IMR-90 (cell line): Measurements from ENCODE around the gene ACOXL. TPM values are rescaled to one million over a fixed set of nuclear protein-coding genes. Genes with fewer than 3 reads are reported as not detected.

Experiments used
- ATAC-seq: fragments of 200-7000 bp; cut with Tn5 transposase; 2 replicates; pipeline ENCODE4 v1.9.1; 2020; ENCODE audit warnings: low read depth, mild to moderate bottlenecking, moderate library complexity
- BruUV-seq: library from RNA; stranded (reverse); fragments of 400-500 nt; replicated peaks from 2 replicates; lab custom pipeline; 2021; lab: Mats Ljungman, UMichigan
- CTCF ChIA-PET: fragments of 300-600 bp; formaldehyde crosslinking; extraction: SDS; loops from one replicate; lab custom pipeline; 2021; ENCODE audit warnings: antibody characterized with exemption; lab: Yijun Ruan, JAX
- POLR2A ChIA-PET: fragments of 300-600 bp; sonication (Branson Sonifier 250); formaldehyde crosslinking; loops from one replicate; lab custom pipeline; 2022; ENCODE audit warnings: antibody characterized with exemption; ENCODE audit not compliant: unreplicated experiment; lab: Charles Lee
- DNase-seq: peaks from one replicate; pipeline ENCODE4 v3.0.0; 2013
- H2AFZ ChIP-seq: replicated peaks from 2 replicates; pipeline ENCODE3; 2013; ENCODE audit warnings: low read length, mild to moderate bottlenecking; ENCODE audit not compliant: poor library complexity
- H2AK5ac ChIP-seq: 2 replicates; pipeline ENCODE4 v1.6.1; 2013; ENCODE audit warnings: low read depth, low read length, inconsistent platforms
- H2AK9ac ChIP-seq: replicated peaks from 2 replicates; pipeline ENCODE3; 2013; ENCODE audit warnings: mild to moderate bottlenecking, low read depth, low read length, moderate library complexity; ENCODE audit not compliant: poor library complexity
- H2BK120ac ChIP-seq: 2 replicates; pipeline ENCODE4 v1.6.1; 2013; ENCODE audit warnings: low read depth, low read length, inconsistent platforms
- H2BK15ac ChIP-seq: 3 replicates; pipeline ENCODE4 v1.6.1; 2013; ENCODE audit warnings: low read depth, low read length, inconsistent platforms
- H2BK20ac ChIP-seq: 2 replicates; pipeline ENCODE4 v1.6.1; 2013; ENCODE audit warnings: low read depth, mild to moderate bottlenecking, inconsistent platforms, low read length, moderate library complexity
- H2BK5ac ChIP-seq: 2 replicates; pipeline ENCODE4 v1.6.1; 2013; ENCODE audit warnings: mild to moderate bottlenecking, low read depth, low read length, inconsistent platforms; ENCODE audit not compliant: poor library complexity, severe bottlenecking
- H3K14ac ChIP-seq: replicated peaks from 2 replicates; pipeline ENCODE4 v1.6.1; 2013; ENCODE audit warnings: low read depth, low read length, inconsistent platforms
- H3K18ac ChIP-seq: 2 replicates; pipeline ENCODE4 v1.6.1; 2013; ENCODE audit warnings: low read depth, low read length, control low read depth
- H3K23ac ChIP-seq: 2 replicates; pipeline ENCODE4 v1.6.1; 2013; ENCODE audit warnings: low read depth, low read length, inconsistent platforms
- H3K27ac ChIP-seq: 2 replicates; pipeline ENCODE4 v1.5.1; 2013; ENCODE audit warnings: mild to moderate bottlenecking, control low read depth, low read length; ENCODE audit not compliant: insufficient read depth
- H3K27me3 ChIP-seq: 2 replicates; pipeline ENCODE4 v1.6.1; 2013; ENCODE audit warnings: low read length; ENCODE audit not compliant: control insufficient read depth, insufficient read depth
- H3K36me3 ChIP-seq: 2 replicates; pipeline ENCODE4 v1.6.1; 2013; ENCODE audit warnings: low read length, mixed read lengths; ENCODE audit not compliant: control insufficient read depth, insufficient read depth
- H3K4ac ChIP-seq: 2 replicates; pipeline ENCODE4 v1.6.1; 2013; ENCODE audit warnings: low read depth, low read length, inconsistent platforms
- H3K4me1 ChIP-seq: 2 replicates; pipeline ENCODE4 v1.6.1; 2013; ENCODE audit warnings: low read length, mixed read lengths; ENCODE audit not compliant: control insufficient read depth, insufficient read depth
- H3K4me2 ChIP-seq: 2 replicates; pipeline ENCODE4 v1.6.1; 2013; ENCODE audit warnings: low read depth, mild to moderate bottlenecking, control low read depth, low read length, moderate library complexity
- H3K4me3 ChIP-seq: 2 replicates; pipeline ENCODE4 v1.5.1; 2013; ENCODE audit warnings: low read depth, mild to moderate bottlenecking, control low read depth, low read length, moderate library complexity; ENCODE audit not compliant: insufficient read depth
- H3K56ac ChIP-seq: 2 replicates; pipeline ENCODE4 v1.6.1; 2013; ENCODE audit warnings: low read length, inconsistent platforms; ENCODE audit not compliant: insufficient read depth; ENCODE audit errors: extremely low read depth
- H3K79me1 ChIP-seq, 2 experiments: 2 replicates each; pipeline ENCODE4 v1.6.1; 2013; ENCODE audit warnings: low read length in 2 of 2, inconsistent platforms in 1 of 2, low read depth in 1 of 2
- H3K9ac ChIP-seq: 2 replicates; pipeline ENCODE4 v1.6.1; 2013; ENCODE audit warnings: low read depth, low read length, control low read depth
- H3K9me1 ChIP-seq: 2 replicates; pipeline ENCODE4 v1.6.1; 2013; ENCODE audit warnings: low read length, inconsistent platforms; ENCODE audit not compliant: insufficient read depth
- H3K9me3 ChIP-seq: 2 replicates; pipeline ENCODE4 v1.6.1; 2013; ENCODE audit warnings: low read length; ENCODE audit not compliant: control insufficient read depth, insufficient read depth
- H4K20me1 ChIP-seq: 2 replicates; pipeline ENCODE4 v1.6.1; 2013; ENCODE audit warnings: low read length, inconsistent platforms; ENCODE audit not compliant: insufficient read depth
- H4K5ac ChIP-seq: 2 replicates; pipeline ENCODE4 v1.6.1; 2013; ENCODE audit warnings: mild to moderate bottlenecking, low read depth, low read length, control low read depth
- H4K8ac ChIP-seq, 2 experiments: 2 replicates each; pipeline ENCODE4 v1.6.1; 2013; ENCODE audit warnings: low read depth in 2 of 2, low read length in 2 of 2, control low read depth in 1 of 2, inconsistent platforms in 1 of 2
- H4K91ac ChIP-seq: 2 replicates; pipeline ENCODE4 v1.6.1; 2013; ENCODE audit warnings: low read depth, low read length, inconsistent platforms; ENCODE audit not compliant: insufficient read depth
- BHLHE40 ChIP-seq: fragments of 150-350 bp; IDR thresholded peaks from 2 replicates; pipeline ENCODE4 v1.6.1; 2016; ENCODE audit warnings: mild to moderate bottlenecking, low read depth, low read length
- CEBPB ChIP-seq: IDR thresholded peaks from 2 replicates; pipeline ENCODE4 v1.6.1; 2012; ENCODE audit warnings: low read depth, low read length, improper control_type of control experiment
- CHD1 ChIP-seq: IDR thresholded peaks from 2 replicates; pipeline ENCODE4 v1.6.1; 2012; ENCODE audit warnings: low read depth, low read length, improper control_type of control experiment
- ELK1 ChIP-seq: fragments of 150-350 bp; IDR thresholded peaks from 2 replicates; pipeline ENCODE4 v1.6.1; 2016; ENCODE audit warnings: low read depth, mild to moderate bottlenecking, low read length, moderate library complexity, borderline replicate concordance
- FOS ChIP-seq: fragments of 150-350 bp; IDR thresholded peaks from 2 replicates; pipeline ENCODE4 v1.6.1; 2016; ENCODE audit warnings: low read depth, low read length
- MAFK ChIP-seq: IDR thresholded peaks from 2 replicates; pipeline ENCODE4 v1.6.1; 2012; ENCODE audit warnings: low read depth, low read length, improper control_type of control experiment
- MAZ ChIP-seq: IDR thresholded peaks from 2 replicates; pipeline ENCODE4 v1.6.1; 2012; ENCODE audit warnings: low read depth, mild to moderate bottlenecking, low read length, improper control_type of control experiment, moderate library complexity, borderline replicate concordance
- NFE2L2 ChIP-seq: fragments of 150-350 bp; IDR thresholded peaks from 2 replicates; pipeline ENCODE4 v1.6.1; 2016; ENCODE audit warnings: low read depth, mild to moderate bottlenecking, low read length
- POLR2A ChIP-seq: IDR thresholded peaks from 2 replicates; pipeline ENCODE4 v1.6.1; 2012; ENCODE audit warnings: mild to moderate bottlenecking, low read depth, low read length
- RAD21 ChIP-seq: IDR thresholded peaks from 2 replicates; pipeline ENCODE4 v1.6.1; 2012; ENCODE audit warnings: low read length, improper control_type of control experiment
- RCOR1 ChIP-seq: IDR thresholded peaks from 2 replicates; pipeline ENCODE4 v1.6.1; 2012; ENCODE audit warnings: mild to moderate bottlenecking, low read length, improper control_type of control experiment; ENCODE audit not compliant: insufficient replicate concordance
- RFX5 ChIP-seq: IDR thresholded peaks from 2 replicates; pipeline ENCODE4 v1.8.0; 2012; ENCODE audit warnings: low read depth, mild to moderate bottlenecking, low read length, moderate library complexity
- SMC3 ChIP-seq: fragments of 150-350 bp; IDR thresholded peaks from 2 replicates; pipeline ENCODE4 v1.6.1; 2016; ENCODE audit warnings: low read depth, mild to moderate bottlenecking, antibody characterized with exemption, low read length, moderate library complexity
- WGBS, 2 experiments: methylation state at CpG; one replicate each; pipeline versions ENCODE4 v1.1.5 to v1.1.7; 2013; ENCODE audit warnings: missing lambda C conversion rate in 2 of 2; ENCODE audit not compliant: insufficient read length in 1 of 2; ENCODE audit errors: extremely low coverage in 2 of 2; 5-methylcytosine and 5-hydroxymethylcytosine counted together
- dilution Hi-C: fragments of 300-500 bp; cut with HindIII; formaldehyde crosslinking; loops from one replicate; pipeline ENCODE4 v1.14.3; 2018; ENCODE audit warnings: low sequenced_read_pairs; ENCODE audit not compliant: unreplicated experiment
- in situ Hi-C: fragments of 300-500 bp; cut with MboI; formaldehyde crosslinking; loops from 3 replicates; pipeline ENCODE4 v1.14.3; 2019; ENCODE audit warnings: low sequenced_read_pairs, inconsistent platforms, mixed read lengths
- intact Hi-C: fragments of 100-400 bp; cut with micrococcal nuclease; formaldehyde crosslinking; loops from 2 replicates; pipeline ENCODE4 v1.10.0; 2022
- polyA plus RNA-seq, 3 experiments: library from polyadenylated mRNA; depleted of rRNA; stranded (reverse); fragments of >200 nt; gene quantifications; 2 replicates each; pipeline ENCODE4 v1.2.3, GENCODE V29; 2012; ENCODE audit warnings: low replicate concordance in 1 of 3
- total RNA-seq: library from RNA; depleted of rRNA; stranded (reverse); fragments of >200 nt; gene quantifications from 2 replicates; pipeline ENCODE4 v1.2.3, GENCODE V29; 2012
- TF ChIP-seq, protein P1 (sequence below): fragments of 150-350 bp; IDR thresholded peaks from 2 replicates; pipeline ENCODE4 v1.6.1; 2017; ENCODE audit warnings: mild to moderate bottlenecking, antibody characterized with exemption, low read length, low read depth
- TF ChIP-seq, protein P2 (sequence below): conservative IDR thresholded peaks from 2 replicates; pipeline ENCODE4 v1.5.1; 2012; ENCODE audit warnings: mild to moderate bottlenecking, low read depth, low read length, improper control_type of control experiment

ACOXL gene
- total and polyA plus RNA-seq, 2 of the 4 experiments (the other 2 are of a cell fraction): not detected

DNA sequence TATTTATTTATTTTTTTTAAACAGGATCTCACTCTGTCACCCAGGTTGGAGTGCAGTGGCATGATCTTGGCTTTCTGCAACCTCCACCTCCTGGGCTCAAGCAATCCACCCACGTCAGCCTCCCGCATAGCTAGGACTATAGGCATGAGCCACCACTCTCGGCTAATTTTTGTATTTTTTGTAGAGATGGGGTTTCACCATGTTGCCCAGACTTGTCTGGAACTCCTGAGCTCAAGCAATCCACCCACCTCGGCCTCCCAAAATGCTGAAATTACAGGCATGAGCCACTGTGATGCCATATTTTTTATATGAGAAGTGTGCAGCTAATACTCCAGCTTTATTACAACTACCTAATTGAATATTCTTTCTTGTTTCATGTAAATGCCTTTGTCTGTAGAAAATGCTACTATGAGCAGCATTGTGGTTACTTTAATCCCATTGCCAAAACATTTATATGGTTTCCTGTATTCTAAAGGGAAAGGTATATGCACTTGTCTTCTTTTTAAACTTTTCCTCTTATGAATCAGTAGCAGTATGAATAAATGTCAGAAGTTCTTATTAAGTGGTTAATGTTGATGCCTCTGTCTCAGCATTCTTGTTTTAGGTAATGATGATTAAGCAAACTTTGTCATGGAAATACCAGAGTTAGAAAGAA lies 378.9 kb downstream of the ACOXL start:
- Histone ChIP-seq H3K9ac (no peak overlapping the region), H3K4me1 (no peaks in the 10 kb centered on the region), H2BK5ac (no peak overlapping the region), H2BK20ac (no peak overlapping the region), H2AK9ac (no peak overlapping the region), H4K8ac (no peak overlapping the region), H2BK15ac (no peak overlapping the region), H3K23ac (no peak overlapping the region), H3K4me2 (no peak overlapping the region), H3K27me3 (peaks cover 49% of the 10 kb centered on the region), H3K4me3 (no peak overlapping the region), H3K27ac (no peak overlapping the region), H4K5ac (no peak overlapping the region), H4K91ac (no peak overlapping the region), H3K56ac (no peak overlapping the region), H3K36me3 (no peaks in the 10 kb centered on the region), H3K79me1 (no peaks in the 10 kb centered on the region), H2AK5ac (no peak overlapping the region), H3K9me3 (no peaks in the 10 kb centered on the region), H3K9me1 (0 out of 2 replicates have a peak, but pooled peaks cover 3% of the 10 kb centered on the region), H4K20me1 (no peaks in the 10 kb centered on the region), H2BK120ac (no peak overlapping the region), H2AFZ (no peak overlapping the region), H3K18ac (no peak overlapping the region), H3K14ac (no peak overlapping the region), H3K4ac (no peak overlapping the region)
- TF ChIP-seq RFX5 (no peak), BHLHE40 (no peak), POLR2A (no peak), CEBPB (no peak), RCOR1 (no peak), RAD21 (no peak), NFE2L2 (no peak), CHD1 (no peak), ELK1 (no peak), SMC3 (no peak), MAZ (no peak), FOS (no peak), MAFK (no peak)
- TF ChIP-seq, protein P1, sequence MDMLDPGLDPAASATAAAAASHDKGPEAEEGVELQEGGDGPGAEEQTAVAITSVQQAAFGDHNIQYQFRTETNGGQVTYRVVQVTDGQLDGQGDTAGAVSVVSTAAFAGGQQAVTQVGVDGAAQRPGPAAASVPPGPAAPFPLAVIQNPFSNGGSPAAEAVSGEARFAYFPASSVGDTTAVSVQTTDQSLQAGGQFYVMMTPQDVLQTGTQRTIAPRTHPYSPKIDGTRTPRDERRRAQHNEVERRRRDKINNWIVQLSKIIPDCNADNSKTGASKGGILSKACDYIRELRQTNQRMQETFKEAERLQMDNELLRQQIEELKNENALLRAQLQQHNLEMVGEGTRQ: no peak
- TF ChIP-seq, protein P2, sequence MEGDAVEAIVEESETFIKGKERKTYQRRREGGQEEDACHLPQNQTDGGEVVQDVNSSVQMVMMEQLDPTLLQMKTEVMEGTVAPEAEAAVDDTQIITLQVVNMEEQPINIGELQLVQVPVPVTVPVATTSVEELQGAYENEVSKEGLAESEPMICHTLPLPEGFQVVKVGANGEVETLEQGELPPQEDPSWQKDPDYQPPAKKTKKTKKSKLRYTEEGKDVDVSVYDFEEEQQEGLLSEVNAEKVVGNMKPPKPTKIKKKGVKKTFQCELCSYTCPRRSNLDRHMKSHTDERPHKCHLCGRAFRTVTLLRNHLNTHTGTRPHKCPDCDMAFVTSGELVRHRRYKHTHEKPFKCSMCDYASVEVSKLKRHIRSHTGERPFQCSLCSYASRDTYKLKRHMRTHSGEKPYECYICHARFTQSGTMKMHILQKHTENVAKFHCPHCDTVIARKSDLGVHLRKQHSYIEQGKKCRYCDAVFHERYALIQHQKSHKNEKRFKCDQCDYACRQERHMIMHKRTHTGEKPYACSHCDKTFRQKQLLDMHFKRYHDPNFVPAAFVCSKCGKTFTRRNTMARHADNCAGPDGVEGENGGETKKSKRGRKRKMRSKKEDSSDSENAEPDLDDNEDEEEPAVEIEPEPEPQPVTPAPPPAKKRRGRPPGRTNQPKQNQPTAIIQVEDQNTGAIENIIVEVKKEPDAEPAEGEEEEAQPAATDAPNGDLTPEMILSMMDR: no peak
- intact Hi-C loops: no loop called here
- WGBS, 2 experiments: no CpG with 5 or more reads among the region's 4 CpGs
- ATAC-seq: no peak
- in situ Hi-C loops: loop anchor here (10.0 kb wide), 1 partner anchor 564 kb away; no protein-coding TSS in a partner anchor
- dilution Hi-C loops: no loop called here
- CTCF ChIA-PET: no interaction called here
- POLR2A ChIA-PET: no interaction called here
- no TSS peak for BruUV-seq
- DNase-seq: no peak
